Epithelial cell of prostate (primary cell): Measurements from ENCODE around the gene HAPLN3.

ENCODE experiments used
- DNase-seq: peaks from one replicate; pipeline ENCODE4 v3.0.0-alpha.2; 2011; ENCODE audit warnings: low read depth, low spot score
- H3K27ac ChIP-seq: fragments of 450-650 bp; 2 replicates; pipeline ENCODE4 v1.5.1; 2017; ENCODE audit warnings: mild to moderate bottlenecking

The HAPLN3 gene

GRCh38 chr15:88913017-88913849 is 17.9 kb upstream of the HAPLN3 start, which contains the start of gene MFGE8:
Gene MFGE8 (minus strand): TSS chr15:88913379. CDS start chr15:88913319, 60 bp downstream.
- peak within 1 kb of the TSS; percentile 89 for H3K27ac ChIP-seq
- DNase-seq = peak; percentile 66

GRCh38 chr15:88912500-88912921 is 17.2 kb upstream of the HAPLN3 start:
- DNase-seq = no peak
- peak overlapping the region; percentile 89 for H3K27ac ChIP-seq

- no peak for DNase-seq
- peak overlapping the region; percentile 89 for H3K27ac ChIP-seq
Measured at GRCh38 chr15:88911766-88912118, 16.4 kb upstream of the HAPLN3 start.

- DNase-seq = no peak
Measured at GRCh38 chr15:88909956-88910831, 14.8 kb upstream of the HAPLN3 start.

GRCh38 chr15:88908697-88909621 is 13.6 kb upstream of the HAPLN3 start:
- H3K27ac ChIP-seq = no peak overlapping the region
- no peak for DNase-seq

More at GRCh38 chr15:88909956-88910831, 14.8 kb upstream of the HAPLN3 start:
- no peak overlapping the region for H3K27ac ChIP-seq

GRCh38 chr15:88908123-88908522 is 12.8 kb upstream of the HAPLN3 start:
- H3K27ac ChIP-seq = no peak overlapping the region

GRCh38 chr15:88907111-88907510 is 11.8 kb upstream of the HAPLN3 start:
- DNase-seq = no peak
- no peak overlapping the region for H3K27ac ChIP-seq

More at GRCh38 chr15:88908123-88908522, 12.8 kb upstream of the HAPLN3 start:
- DNase-seq = no peak

GRCh38 chr15:88906551-88906950 is 11.2 kb upstream of the HAPLN3 start:
- H3K27ac ChIP-seq = no peak overlapping the region

GRCh38 chr15:88906130-88906529 is 10.8 kb upstream of the HAPLN3 start:
- no peak overlapping the region for H3K27ac ChIP-seq
- DNase-seq = no peak

More at GRCh38 chr15:88906551-88906950, 11.2 kb upstream of the HAPLN3 start:
- DNase-seq = no peak

GRCh38 chr15:88905576-88905975 is 10.2 kb upstream of the HAPLN3 start:
- no peak overlapping the region for H3K27ac ChIP-seq
- DNase-seq = no peak

- DNase-seq = no peak
- H3K27ac ChIP-seq = no peak overlapping the region
Measured at GRCh38 chr15:88904624-88905327, 9.4 kb upstream of the HAPLN3 start.

- no peak overlapping the region for H3K27ac ChIP-seq
- no peak for DNase-seq
Measured at GRCh38 chr15:88904257-88904623, 8.9 kb upstream of the HAPLN3 start.

- no peak overlapping the region for H3K27ac ChIP-seq
- no peak for DNase-seq
Measured at GRCh38 chr15:88902846-88903245, 7.5 kb upstream of the HAPLN3 start.

- no peak overlapping the region for H3K27ac ChIP-seq
- no peak for DNase-seq
Measured at GRCh38 chr15:88902221-88902835, 7.0 kb upstream of the HAPLN3 start.

GRCh38 chr15:88901508-88902220 is 6.3 kb upstream of the HAPLN3 start:
- no peak for DNase-seq

GRCh38 chr15:88900982-88901418 is 5.7 kb upstream of the HAPLN3 start:
- H3K27ac ChIP-seq = peak overlapping the region; percentile 73
- no peak for DNase-seq

More at GRCh38 chr15:88901508-88902220, 6.3 kb upstream of the HAPLN3 start:
- no peak overlapping the region for H3K27ac ChIP-seq

- H3K27ac ChIP-seq = peak overlapping the region; percentile 73
- peak; percentile 69 for DNase-seq
Measured at GRCh38 chr15:88900309-88900981, 5.1 kb upstream of the HAPLN3 start.

- no peak for DNase-seq
- H3K27ac ChIP-seq = no peak overlapping the region
Measured at GRCh38 chr15:88899251-88899650, 3.9 kb upstream of the HAPLN3 start.
